Osteocyte (in vitro differentiated cells): ENCODE measurements around the gene BAK1. TPM values are rescaled to one million over a fixed set of nuclear protein-coding genes. Genes with fewer than 3 reads are reported as not detected.

Experiments
- DNase-seq: peaks from one replicate; pipeline ENCODE4 v3.0.0; 2021; ENCODE audit warnings: mixed read lengths; ENCODE audit not compliant: unreplicated experiment; ENCODE audit errors: extremely low spot score
- H3K27ac Mint-ChIP-seq: one replicate; pipeline ENCODE4 v1.8.0; 2021; ENCODE audit warnings: mild to moderate bottlenecking, mixed read lengths; ENCODE audit not compliant: unreplicated experiment
- H3K27me3 Mint-ChIP-seq: one replicate; pipeline ENCODE4 v1.8.0; 2021; ENCODE audit warnings: mixed read lengths; ENCODE audit not compliant: unreplicated experiment
- H3K36me3 Mint-ChIP-seq: one replicate; pipeline ENCODE4 v1.8.0; 2021; ENCODE audit warnings: mixed read lengths; ENCODE audit not compliant: unreplicated experiment
- H3K4me1 Mint-ChIP-seq: one replicate; pipeline ENCODE4 v1.8.0; 2021; ENCODE audit warnings: mixed read lengths; ENCODE audit not compliant: unreplicated experiment
- H3K4me3 Mint-ChIP-seq: one replicate; pipeline ENCODE4 v1.8.0; 2021; ENCODE audit warnings: mild to moderate bottlenecking, moderate library complexity, mixed read lengths; ENCODE audit not compliant: unreplicated experiment
- H3K9me3 Mint-ChIP-seq: one replicate; pipeline ENCODE4 v1.8.0; 2021; ENCODE audit warnings: mixed read lengths; ENCODE audit not compliant: unreplicated experiment
- CTCF ChIP-seq: fragments of 200-600 bp; sonication (generic); IDR thresholded peaks from 2 replicates; pipeline ENCODE4 v1.5.0; 2021; ENCODE audit warnings: antibody characterized with exemption, mild to moderate bottlenecking, moderate library complexity
- long read RNA-seq: library from polyadenylated mRNA; unstranded; transcript quantifications from one replicate; pipeline ENCODE4 v2.0.0, GENCODE V29; 2021
- total RNA-seq: library from RNA; stranded (reverse); gene quantifications from 2 replicates; pipeline ENCODE4 v1.2.1, GENCODE V29; 2021

Gene BAK1
- 20.5 and 22.6 TPM in 2 replicates for total RNA-seq
- long read RNA-seq, transcript BAK1-202 (6 exons, 2,136 nt): major isoform, 33 of 35 reads
- long read RNA-seq, partial matches to known transcripts: 2 of 35 reads
- long read RNA-seq, other reads (novel, unspliced or antisense): 0 of 35 reads

- peak within 1 kb of the TSS; percentile 75 for H3K27ac Mint-ChIP-seq
- peaks cover 10% of the 10 kb centered on the region for H3K36me3 Mint-ChIP-seq
- H3K4me1 Mint-ChIP-seq: peaks cover 17% of the 10 kb centered on the region
- peak within 1 kb of the TSS; percentile 80 for H3K4me3 Mint-ChIP-seq
- H3K9me3 Mint-ChIP-seq: no peaks in the 10 kb centered on the region
- DNase-seq: peak; percentile 94
- H3K27me3 Mint-ChIP-seq: no peaks in the 10 kb centered on the region
- TF ChIP-seq CTCF: peak; percentile 64
Measured at GRCh38 chr6:33579828-33580714, at the start of gene BAK1. BAK1 (minus strand) TSS chr6:33580276; CDS start chr6:33577604, 2,672 bp downstream.

- Mint-ChIP-seq H3K4me1 (peaks cover 45% of the 10 kb centered on the region), H3K9me3 (no peaks in the 10 kb centered on the region), H3K36me3 (no peaks in the 10 kb centered on the region), H3K4me3 (no peak overlapping the region), H3K27me3 (no peaks in the 10 kb centered on the region), H3K27ac (peak overlapping the region; percentile 61)
- TF ChIP-seq CTCF: no peak
- DNase-seq: no peak
Measured at GRCh38 chr6:33628401-33628964, 48.4 kb upstream of the BAK1 start.

DNA sequence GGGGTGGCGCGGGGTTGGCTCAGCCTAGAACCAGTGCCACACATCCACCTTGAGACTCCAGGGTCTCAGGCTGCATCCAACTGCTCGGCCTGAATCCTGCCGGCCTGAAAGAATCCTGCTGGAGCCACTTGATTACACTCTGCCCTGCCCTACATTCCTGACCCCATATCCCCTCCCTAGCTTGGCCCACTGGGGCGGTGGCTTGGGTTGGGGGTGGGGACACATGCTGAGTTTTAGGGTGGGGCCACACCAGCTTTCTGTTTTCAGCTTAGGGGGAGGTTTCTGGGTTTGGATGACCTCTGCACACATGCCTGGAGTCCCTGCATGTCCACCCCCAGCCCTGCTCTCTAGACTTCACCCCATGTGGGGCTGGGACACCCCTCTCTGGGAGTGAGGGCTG, 47.8 kb upstream of the BAK1 start:
- H3K4me1 Mint-ChIP-seq: peaks cover 46% of the 10 kb centered on the region
- H3K27me3 Mint-ChIP-seq: no peaks in the 10 kb centered on the region
- TF ChIP-seq CTCF: no peak
- H3K27ac Mint-ChIP-seq: peak overlapping the region; percentile 61
- H3K9me3 Mint-ChIP-seq: no peaks in the 10 kb centered on the region
- H3K4me3 Mint-ChIP-seq: no peak overlapping the region
- H3K36me3 Mint-ChIP-seq: no peaks in the 10 kb centered on the region
- DNase-seq: no peak

DNA sequence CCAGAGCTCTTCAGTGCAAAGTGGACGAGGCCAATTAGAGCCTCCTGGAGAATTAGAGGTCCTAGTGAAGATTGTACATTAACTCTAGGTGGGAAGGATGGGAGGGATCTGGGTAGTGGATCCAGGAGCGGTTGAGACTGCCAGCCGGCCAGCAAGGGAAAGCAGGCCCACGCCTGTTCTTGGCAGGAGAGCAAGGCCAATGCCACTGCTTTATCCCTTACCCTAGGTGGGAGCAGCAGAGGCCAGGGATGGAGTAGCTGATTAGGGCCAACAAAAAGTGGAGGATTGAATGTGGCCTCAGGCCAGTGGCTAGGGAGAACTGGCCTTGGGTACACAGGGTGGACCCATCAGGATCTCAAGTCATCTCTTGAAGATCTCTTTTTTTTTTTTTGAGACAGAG, 44.8 kb upstream of the BAK1 start:
- Mint-ChIP-seq H3K27me3 (no peaks in the 10 kb centered on the region), H3K4me1 (peaks cover 46% of the 10 kb centered on the region), H3K9me3 (no peaks in the 10 kb centered on the region), H3K4me3 (no peak overlapping the region), H3K27ac (no peak overlapping the region), H3K36me3 (no peaks in the 10 kb centered on the region)
- no peak for TF ChIP-seq CTCF
- no peak for DNase-seq

- Mint-ChIP-seq H3K9me3 (no peaks in the 10 kb centered on the region), H3K4me1 (peaks cover 52% of the 10 kb centered on the region), H3K36me3 (no peaks in the 10 kb centered on the region), H3K27me3 (no peaks in the 10 kb centered on the region), H3K4me3 (no peak overlapping the region), H3K27ac (peak overlapping the region; percentile 16)
- no peak for TF ChIP-seq CTCF
- DNase-seq: no peak
Measured at GRCh38 chr6:33623895-33624381, 43.9 kb upstream of the BAK1 start.
